Endothelial cell of umbilical vein (primary cell): ENCODE results near the gene ZNF714. TPM values are rescaled to one million over a fixed set of nuclear protein-coding genes. Genes with fewer than 3 reads are reported as not detected.

Source experiments
- BruUV-seq: library from RNA; stranded (reverse); fragments of 400-500 nt; replicated peaks from 2 replicates; lab custom pipeline; 2021; lab: Mats Ljungman, UMichigan
- CTCF ChIA-PET: fragments of 300-600, 350-600 bp; sonication (Branson Sonifier 250); formaldehyde crosslinking; loops from one replicate; lab custom pipeline; 2021; ENCODE audit warnings: antibody characterized with exemption, inconsistent platforms; lab: Charles Lee
- POLR2A ChIA-PET: fragments of 300-600, 350-600 bp; sonication (Branson Sonifier 250); formaldehyde crosslinking; loops from one replicate; lab custom pipeline; 2021; ENCODE audit warnings: antibody characterized with exemption, inconsistent platforms; lab: Charles Lee
- DNase-seq: peaks from one replicate; pipeline ENCODE4 v3.0.0-alpha.2; 2011; ENCODE audit warnings: low read depth, low spot score
- FAIRE-seq: peaks from 2 replicates; lab custom pipeline; 2011; peaks lifted over from hg19 to GRCh38; lab: Jason Lieb, UNC
- H2AFZ ChIP-seq: 2 replicates; pipeline ENCODE4 v1.6.0; 2012; ENCODE audit warnings: low read depth, low read length, control low read depth, inconsistent platforms
- H3K27ac ChIP-seq: 2 replicates; pipeline ENCODE4 v1.5.1; 2011; ENCODE audit warnings: low read depth, mild to moderate bottlenecking, control low read depth, low read length, moderate library complexity; ENCODE audit not compliant: insufficient read depth
- H3K27me3 ChIP-seq, 2 experiments: 2 replicates each; pipeline versions ENCODE4 v1.6.0 to v1.6.1; 2011; ENCODE audit warnings: low read length in 2 of 2, mixed read lengths in 1 of 2; ENCODE audit not compliant: control insufficient read depth in 2 of 2, insufficient read depth in 2 of 2
- H3K36me3 ChIP-seq, 2 experiments: 2 replicates in 1 of 2; 3 replicates in 1 of 2; pipeline ENCODE4 v1.5.1; 2011; ENCODE audit warnings: low read length in 2 of 2, mild to moderate bottlenecking in 1 of 2, moderate library complexity in 1 of 2; ENCODE audit not compliant: control insufficient read depth in 2 of 2, insufficient read depth in 2 of 2; ENCODE audit errors: extremely low read depth in 1 of 2
- H3K4me1 ChIP-seq: 3 replicates; pipeline ENCODE4 v1.5.1; 2011; ENCODE audit warnings: mild to moderate bottlenecking, low read length; ENCODE audit not compliant: control insufficient read depth, insufficient read depth; ENCODE audit errors: extremely low read depth
- H3K4me2 ChIP-seq: 2 replicates; pipeline ENCODE4 v1.6.1; 2011; ENCODE audit warnings: low read length, control low read depth, mixed read lengths; ENCODE audit not compliant: insufficient read depth
- H3K4me3 ChIP-seq, 3 experiments: fragments of 200-600 bp in 1 of 3; sonication (generic), shearing (Covaris generic) in 1 of 3; replicated peaks in 1 of 3; 2 replicates each; pipeline ENCODE4 v1.5.1; 2011 to 2016; ENCODE audit warnings: control low read depth in 3 of 3, low read length in 3 of 3, mild to moderate bottlenecking in 2 of 3, inconsistent platforms in 1 of 3, low read depth in 1 of 3, moderate library complexity in 1 of 3; ENCODE audit not compliant: insufficient read depth in 1 of 3
- H3K79me2 ChIP-seq: 2 replicates; pipeline ENCODE4 v1.6.0; 2012; ENCODE audit warnings: low read length, inconsistent platforms; ENCODE audit not compliant: control insufficient read depth, insufficient read depth
- H3K9ac ChIP-seq: replicated peaks from 2 replicates; pipeline ENCODE3; 2011; ENCODE audit warnings: low read length, control low read depth; ENCODE audit not compliant: insufficient read depth; ENCODE audit errors: extremely low read depth
- H3K9me1 ChIP-seq: replicated peaks from 3 replicates; pipeline ENCODE4 v1.6.0; 2011; ENCODE audit warnings: mild to moderate bottlenecking, low read length; ENCODE audit not compliant: control insufficient read depth, insufficient read depth; ENCODE audit errors: extremely low read depth
- H3K9me3 ChIP-seq: replicated peaks from 2 replicates; pipeline ENCODE4 v1.5.1; 2012; ENCODE audit warnings: low read length, inconsistent platforms; ENCODE audit not compliant: control insufficient read depth, insufficient read depth
- H4K20me1 ChIP-seq: replicated peaks from 2 replicates; pipeline ENCODE3; 2011; ENCODE audit warnings: mild to moderate bottlenecking, low read length; ENCODE audit not compliant: control insufficient read depth, insufficient read depth; ENCODE audit errors: extremely low read depth
- EZH2 ChIP-seq: IDR thresholded peaks from 2 replicates; pipeline ENCODE4 v1.6.1; 2012; ENCODE audit warnings: borderline replicate concordance, low read depth, mild to moderate bottlenecking, moderate library complexity, low read length, inconsistent platforms; ENCODE audit not compliant: severe bottlenecking
- FOS ChIP-seq: IDR thresholded peaks from 2 replicates; pipeline ENCODE4 v1.6.1; 2011; ENCODE audit warnings: mild to moderate bottlenecking, low read length, moderate library complexity, borderline replicate concordance; ENCODE audit not compliant: insufficient read depth
- GATA2 ChIP-seq: IDR thresholded peaks from 2 replicates; pipeline ENCODE4 v1.7.0; 2011; ENCODE audit warnings: low read depth, mild to moderate bottlenecking, moderate library complexity, mixed read lengths, low read length; ENCODE audit not compliant: insufficient read length, insufficient read depth
- JUN ChIP-seq: IDR thresholded peaks from 2 replicates; pipeline ENCODE4 v1.6.1; 2011; ENCODE audit warnings: borderline replicate concordance, low read depth; ENCODE audit not compliant: insufficient read length, insufficient read depth
- MYC ChIP-seq: IDR thresholded peaks from one replicate; pipeline ENCODE4 v1.6.1; 2011; ENCODE audit warnings: mild to moderate bottlenecking, low read depth, low read length
- POLR2A ChIP-seq: IDR thresholded peaks from 2 replicates; pipeline ENCODE4 v1.6.1; 2012; ENCODE audit warnings: low read depth, mild to moderate bottlenecking, control low read depth, low read length
- POLR2AphosphoS5 ChIP-seq: IDR thresholded peaks from 2 replicates; pipeline ENCODE4 v1.6.1; 2012; ENCODE audit warnings: low read depth, mild to moderate bottlenecking, control low read depth, low read length, moderate library complexity; ENCODE audit not compliant: insufficient read depth
- dilution Hi-C: fragments of 300-500 bp; cut with MboI; formaldehyde crosslinking; loops from one replicate; pipeline ENCODE4 v1.15.0; 2019; ENCODE audit warnings: low sequenced_read_pairs; ENCODE audit not compliant: extremely low pct_ligation_motif_present
- intact Hi-C: fragments of 100-400 bp; cut with micrococcal nuclease; formaldehyde crosslinking; loops from one replicate; pipeline ENCODE4 v1.10.0; 2022
- polyA plus RNA-seq, 4 experiments: library from polyadenylated mRNA; depleted of rRNA in 3 of 4; stranded (reverse) in 3 of 4; unstranded in 1 of 4; fragments of >200 nt; gene quantifications; 2 replicates each; pipeline versions ENCODE4 v1.2.1 to v1.2.3, GENCODE V29; 2011 to 2012; ENCODE audit warnings: missing spikeins in 1 of 4
- total RNA-seq: library from RNA; stranded (reverse); gene quantifications from 2 replicates; pipeline ENCODE4 v1.2.3, GENCODE V29; 2021
- TF ChIP-seq, protein P1 (sequence below), 2 donors: IDR thresholded peaks; 1 replicate in 1 of 2; 2 replicates in 1 of 2; pipeline ENCODE4 v1.5.1; 2011; ENCODE audit warnings: low read length in 2 of 2, mild to moderate bottlenecking in 2 of 2, moderate library complexity in 2 of 2, control low read depth in 1 of 2, inconsistent platforms in 1 of 2, low read depth in 1 of 2; ENCODE audit not compliant: insufficient read depth in 1 of 2; ENCODE audit errors: extremely low read depth in 1 of 2
- TF ChIP-seq, protein P2 (sequence below): IDR thresholded peaks from 2 replicates; pipeline ENCODE4 v1.6.1; 2011; ENCODE audit not compliant: insufficient read depth, insufficient read length

ZNF714 gene
- total and polyA plus RNA-seq, 2 donors (not counting 3 experiments of a cell fraction or from before 2014, with no cell fraction given), result 3.4 to 15.0 TPM

DNA sequence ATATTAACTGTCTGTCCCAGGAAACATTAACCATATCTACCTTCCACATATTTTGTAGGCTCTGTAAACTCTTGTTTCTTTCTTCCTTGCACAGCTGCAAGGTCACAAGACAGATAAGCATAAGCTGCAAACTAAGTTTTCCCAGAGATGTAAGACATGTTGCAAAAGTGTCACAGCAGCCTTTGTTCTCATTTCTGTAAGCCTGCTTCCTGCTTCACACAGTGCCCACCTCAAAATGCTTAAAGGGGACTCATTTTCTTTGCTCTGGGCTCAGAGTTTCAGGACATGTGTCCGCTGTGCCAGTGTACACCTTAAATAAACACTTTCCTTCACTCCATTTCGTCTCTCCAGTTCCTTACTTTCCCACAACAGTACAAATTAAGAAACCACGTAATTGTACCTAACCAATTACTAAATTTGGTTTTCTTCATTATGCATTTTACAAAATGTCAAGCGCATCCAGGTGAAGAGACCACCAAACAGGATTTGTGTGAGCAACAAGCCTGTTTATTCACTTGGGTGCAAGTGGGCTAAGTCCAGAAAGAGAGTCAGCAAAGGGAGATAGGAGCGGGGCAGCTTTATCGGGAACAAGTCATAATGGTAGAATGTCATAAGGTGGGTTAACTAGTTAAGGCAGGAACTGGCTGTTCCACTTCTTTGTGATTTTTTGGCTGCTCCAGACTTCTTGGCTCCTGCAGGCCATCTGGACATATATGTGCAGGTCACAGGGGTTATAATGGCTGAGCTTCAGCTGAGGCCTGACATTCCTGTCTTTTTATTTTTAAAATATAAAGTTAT is 47.1 kb downstream of the ZNF714 start:
- ChIA-PET POLR2A (no interaction called here), CTCF (interaction anchor here (0.5 kb wide), 1 partner anchor 974 kb away, joined by 3 read pairs; no protein-coding TSS in a partner anchor)
- TF ChIP-seq POLR2A, result no peak
- TF ChIP-seq MYC, result no peak
- TF ChIP-seq GATA2, result no peak
- TF ChIP-seq EZH2, result no peak
- TF ChIP-seq, protein P1, sequence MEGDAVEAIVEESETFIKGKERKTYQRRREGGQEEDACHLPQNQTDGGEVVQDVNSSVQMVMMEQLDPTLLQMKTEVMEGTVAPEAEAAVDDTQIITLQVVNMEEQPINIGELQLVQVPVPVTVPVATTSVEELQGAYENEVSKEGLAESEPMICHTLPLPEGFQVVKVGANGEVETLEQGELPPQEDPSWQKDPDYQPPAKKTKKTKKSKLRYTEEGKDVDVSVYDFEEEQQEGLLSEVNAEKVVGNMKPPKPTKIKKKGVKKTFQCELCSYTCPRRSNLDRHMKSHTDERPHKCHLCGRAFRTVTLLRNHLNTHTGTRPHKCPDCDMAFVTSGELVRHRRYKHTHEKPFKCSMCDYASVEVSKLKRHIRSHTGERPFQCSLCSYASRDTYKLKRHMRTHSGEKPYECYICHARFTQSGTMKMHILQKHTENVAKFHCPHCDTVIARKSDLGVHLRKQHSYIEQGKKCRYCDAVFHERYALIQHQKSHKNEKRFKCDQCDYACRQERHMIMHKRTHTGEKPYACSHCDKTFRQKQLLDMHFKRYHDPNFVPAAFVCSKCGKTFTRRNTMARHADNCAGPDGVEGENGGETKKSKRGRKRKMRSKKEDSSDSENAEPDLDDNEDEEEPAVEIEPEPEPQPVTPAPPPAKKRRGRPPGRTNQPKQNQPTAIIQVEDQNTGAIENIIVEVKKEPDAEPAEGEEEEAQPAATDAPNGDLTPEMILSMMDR (IDR thresholded peaks at IDR 0.05; ENCODE audit: extremely low read depth in 1 of 2, insufficient read depth in 1 of 2, low read depth in 1 of 2, low read length in 2 of 2), result no peak
- TF ChIP-seq FOS, result no peak
- no peak for TF ChIP-seq JUN
- TF ChIP-seq, protein P2, sequence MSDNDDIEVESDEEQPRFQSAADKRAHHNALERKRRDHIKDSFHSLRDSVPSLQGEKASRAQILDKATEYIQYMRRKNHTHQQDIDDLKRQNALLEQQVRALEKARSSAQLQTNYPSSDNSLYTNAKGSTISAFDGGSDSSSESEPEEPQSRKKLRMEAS, result no peak
- TF ChIP-seq POLR2AphosphoS5, result no peak
- FAIRE-seq, result no peak
- Histone ChIP-seq H3K4me3 (no peak overlapping the region), H3K4me1 (no peaks in the 10 kb centered on the region), H3K79me2 (no peaks in the 10 kb centered on the region), H3K27ac (no peak overlapping the region), H3K9me3 (no peaks in the 10 kb centered on the region), H3K4me2 (no peak overlapping the region), H3K9ac (no peak overlapping the region), H2AFZ (no peak overlapping the region), H3K27me3 (no peaks in the 10 kb centered on the region), H3K36me3 (no peaks in the 10 kb centered on the region), H4K20me1 (no peaks in the 10 kb centered on the region), H3K9me1 (no peaks in the 10 kb centered on the region)
- DNase-seq, result no peak
- no TSS peak for BruUV-seq
- intact Hi-C loops, result no loop called here
- dilution Hi-C loops, result no loop called here
